Esophagus muscularis mucosa (tissue), 4 donors: Measurements from ENCODE around the gene TIMM17A.
A peak's percentile ranks its signal among the peaks of the same experiment; 100 is the strongest.

Experiments
- EP300 ChIP-seq: sonication (generic); formaldehyde crosslinking; IDR thresholded peaks from one replicate; pipeline ENCODE4 v1.6.1; 2017; ENCODE audit warnings: antibody characterized with exemption
- POLR2A ChIP-seq: fragments of 450-650 bp; IDR thresholded peaks from one replicate; pipeline ENCODE4 v1.6.1; 2017; ENCODE audit warnings: antibody characterized with exemption, moderate library complexity, mild to moderate bottlenecking, low read depth
- POLR2AphosphoS5 ChIP-seq, 2 donors: sonication (generic); formaldehyde crosslinking; IDR thresholded peaks; one replicate each; pipeline ENCODE4 v1.6.1; 2017; ENCODE audit warnings: antibody characterized with exemption in 2 of 2
- TF ChIP-seq, protein P1 (sequence below), 3 experiments: fragments of 200-600 bp in 2 of 3; fragments of 450-650 bp in 1 of 3; sonication (generic) in 2 of 3; IDR thresholded peaks; one replicate each; pipeline ENCODE4 v1.5.1; 2017 to 2019; ENCODE audit warnings: antibody characterized with exemption in 3 of 3, mild to moderate bottlenecking in 2 of 3, moderate library complexity in 1 of 3

- TF ChIP-seq, protein P1, sequence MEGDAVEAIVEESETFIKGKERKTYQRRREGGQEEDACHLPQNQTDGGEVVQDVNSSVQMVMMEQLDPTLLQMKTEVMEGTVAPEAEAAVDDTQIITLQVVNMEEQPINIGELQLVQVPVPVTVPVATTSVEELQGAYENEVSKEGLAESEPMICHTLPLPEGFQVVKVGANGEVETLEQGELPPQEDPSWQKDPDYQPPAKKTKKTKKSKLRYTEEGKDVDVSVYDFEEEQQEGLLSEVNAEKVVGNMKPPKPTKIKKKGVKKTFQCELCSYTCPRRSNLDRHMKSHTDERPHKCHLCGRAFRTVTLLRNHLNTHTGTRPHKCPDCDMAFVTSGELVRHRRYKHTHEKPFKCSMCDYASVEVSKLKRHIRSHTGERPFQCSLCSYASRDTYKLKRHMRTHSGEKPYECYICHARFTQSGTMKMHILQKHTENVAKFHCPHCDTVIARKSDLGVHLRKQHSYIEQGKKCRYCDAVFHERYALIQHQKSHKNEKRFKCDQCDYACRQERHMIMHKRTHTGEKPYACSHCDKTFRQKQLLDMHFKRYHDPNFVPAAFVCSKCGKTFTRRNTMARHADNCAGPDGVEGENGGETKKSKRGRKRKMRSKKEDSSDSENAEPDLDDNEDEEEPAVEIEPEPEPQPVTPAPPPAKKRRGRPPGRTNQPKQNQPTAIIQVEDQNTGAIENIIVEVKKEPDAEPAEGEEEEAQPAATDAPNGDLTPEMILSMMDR (IDR thresholded peaks at IDR 0.05): no peak
- peak in 1 of 2 donors; percentile 35 for TF ChIP-seq POLR2AphosphoS5 (IDR thresholded peaks at IDR 0.05)
- TF ChIP-seq POLR2A: no peak
- no peak for TF ChIP-seq EP300
Observed at GRCh38 chr1:201914456-201915235, 40.7 kb upstream of the TIMM17A start.
